GM12891 (cell line): ENCODE measurements around the gene EVX2.

Experiments used
- POLR2A ChIP-seq: IDR thresholded peaks from 2 replicates; pipeline ENCODE4 v1.6.1; 2011; ENCODE audit warnings: low read depth, low read length, control low read depth
- POLR2AphosphoS5 ChIP-seq: IDR thresholded peaks from 2 replicates; pipeline ENCODE4 v1.6.1; 2011; ENCODE audit warnings: low read depth, low read length, control low read depth
- TAF1 ChIP-seq: IDR thresholded peaks from 2 replicates; pipeline ENCODE4 v1.6.1; 2011; ENCODE audit warnings: low read depth, low read length, control low read depth

DNA sequence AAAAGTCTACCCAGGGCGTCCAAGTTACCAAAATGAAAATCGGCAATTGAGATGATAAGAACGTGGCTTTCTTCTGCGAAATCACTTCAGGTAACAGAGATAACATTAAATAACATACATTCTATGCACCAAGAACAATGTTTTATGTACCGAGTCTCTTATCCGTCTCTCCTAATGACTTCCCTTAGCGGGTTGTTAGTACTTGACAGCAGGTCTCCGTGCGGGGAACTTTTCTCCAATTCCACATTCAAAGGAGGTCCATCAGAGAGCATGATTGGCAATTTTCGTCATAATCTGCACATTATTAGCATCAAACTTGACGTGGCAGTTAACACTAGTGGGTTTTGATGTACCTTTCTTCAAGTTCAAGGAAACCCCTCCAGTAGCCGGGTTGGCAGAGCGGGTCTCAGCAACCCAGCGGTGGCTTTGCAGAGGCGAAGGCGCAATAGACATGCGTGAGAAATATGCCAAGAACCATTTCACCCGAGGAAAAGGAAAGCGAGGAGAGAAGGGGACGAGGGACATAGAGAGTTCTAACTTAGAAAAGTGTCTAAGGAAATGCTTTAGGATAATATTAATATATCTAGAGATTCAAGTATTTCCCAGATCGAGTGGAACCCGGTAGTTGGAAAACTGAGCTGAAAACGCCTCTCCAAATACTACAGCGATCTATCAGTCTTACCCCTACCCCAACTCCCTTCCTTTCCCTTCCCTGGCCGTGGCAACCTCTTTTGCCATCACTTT, 5.0 kb downstream of the EVX2 start:
- TF ChIP-seq POLR2A: no peak
- no peak for TF ChIP-seq TAF1
- no peak for TF ChIP-seq POLR2AphosphoS5
